Gastroesophageal sphincter (tissue), 4 donors: ENCODE results near the gene ASB18. TPM values are rescaled to one million over a fixed set of nuclear protein-coding genes. Genes with fewer than 3 reads are reported as not detected.

Experiments used
- ATAC-seq: fragments of 150-250 bp; one replicate; pipeline ENCODE4 v1.9.1; 2016; ENCODE audit warnings: mild to moderate bottlenecking, moderate library complexity
- H3K27ac ChIP-seq, 4 donors: fragments of 200-600 bp; sonication (generic) in 3 of 4; 1 replicate in 3 of 4; 2 replicates in 1 of 4; pipeline ENCODE4 v1.5.1; 2016 to 2019
- H3K27me3 ChIP-seq: fragments of 200-600 bp; sonication (generic); one replicate; pipeline ENCODE4 v1.5.1; 2019
- H3K36me3 ChIP-seq, 2 donors: fragments of 200-600 bp; sonication (generic); one replicate each; pipeline ENCODE4 v1.5.1; 2019; ENCODE audit warnings: control low read depth in 1 of 2
- H3K4me1 ChIP-seq, 3 donors: fragments of 200-600 bp; sonication (generic); 1 replicate in 2 of 3; 2 replicates in 1 of 3; pipeline ENCODE4 v1.5.1; 2016 to 2019; ENCODE audit warnings: control low read depth in 2 of 3
- H3K4me3 ChIP-seq, 2 donors: fragments of 200-600 bp; sonication (generic); one replicate each; pipeline ENCODE4 v1.5.1; 2019; ENCODE audit warnings: mild to moderate bottlenecking in 1 of 2, moderate library complexity in 1 of 2
- H3K9me3 ChIP-seq, 3 donors: fragments of 200-600 bp; sonication (generic); one replicate each; pipeline ENCODE4 v1.5.1; 2017 to 2019; ENCODE audit warnings: control low read depth in 2 of 3
- EP300 ChIP-seq: sonication (generic); formaldehyde crosslinking; IDR thresholded peaks from one replicate; pipeline ENCODE4 v1.6.1; 2017; ENCODE audit warnings: antibody characterized with exemption, mild to moderate bottlenecking
- POLR2A ChIP-seq, 2 donors: fragments of 450-650 bp; IDR thresholded peaks; one replicate each; pipeline ENCODE4 v1.6.1; 2017; ENCODE audit warnings: antibody characterized with exemption in 2 of 2, mild to moderate bottlenecking in 2 of 2, moderate library complexity in 1 of 2
- POLR2AphosphoS5 ChIP-seq: sonication (generic); formaldehyde crosslinking; IDR thresholded peaks from one replicate; pipeline ENCODE4 v1.6.1; 2017; ENCODE audit warnings: antibody characterized with exemption
- WGBS, 2 donors: methylation state at CpG; one replicate each; pipeline ENCODE4 v1.1.5; 2018; ENCODE audit warnings: low coverage in 1 of 2; 5-methylcytosine and 5-hydroxymethylcytosine counted together
- total RNA-seq, 4 donors: library from RNA; depleted of rRNA; stranded (reverse); fragments of >200 nt; gene quantifications; one replicate each; pipeline ENCODE4 v1.1.0, GENCODE V29; 2016
- TF ChIP-seq, protein P1 (sequence below), 4 experiments: fragments of 200-600 bp in 2 of 4; fragments of 450-650 bp in 2 of 4; sonication (generic) in 1 of 4; IDR thresholded peaks; one replicate each; pipeline ENCODE4 v1.5.1; 2017 to 2019; ENCODE audit warnings: antibody characterized with exemption in 4 of 4, mild to moderate bottlenecking in 2 of 4, moderate library complexity in 2 of 4

ASB18 gene
- total RNA-seq, 4 donors from 2014 or later, result not detected

DNA sequence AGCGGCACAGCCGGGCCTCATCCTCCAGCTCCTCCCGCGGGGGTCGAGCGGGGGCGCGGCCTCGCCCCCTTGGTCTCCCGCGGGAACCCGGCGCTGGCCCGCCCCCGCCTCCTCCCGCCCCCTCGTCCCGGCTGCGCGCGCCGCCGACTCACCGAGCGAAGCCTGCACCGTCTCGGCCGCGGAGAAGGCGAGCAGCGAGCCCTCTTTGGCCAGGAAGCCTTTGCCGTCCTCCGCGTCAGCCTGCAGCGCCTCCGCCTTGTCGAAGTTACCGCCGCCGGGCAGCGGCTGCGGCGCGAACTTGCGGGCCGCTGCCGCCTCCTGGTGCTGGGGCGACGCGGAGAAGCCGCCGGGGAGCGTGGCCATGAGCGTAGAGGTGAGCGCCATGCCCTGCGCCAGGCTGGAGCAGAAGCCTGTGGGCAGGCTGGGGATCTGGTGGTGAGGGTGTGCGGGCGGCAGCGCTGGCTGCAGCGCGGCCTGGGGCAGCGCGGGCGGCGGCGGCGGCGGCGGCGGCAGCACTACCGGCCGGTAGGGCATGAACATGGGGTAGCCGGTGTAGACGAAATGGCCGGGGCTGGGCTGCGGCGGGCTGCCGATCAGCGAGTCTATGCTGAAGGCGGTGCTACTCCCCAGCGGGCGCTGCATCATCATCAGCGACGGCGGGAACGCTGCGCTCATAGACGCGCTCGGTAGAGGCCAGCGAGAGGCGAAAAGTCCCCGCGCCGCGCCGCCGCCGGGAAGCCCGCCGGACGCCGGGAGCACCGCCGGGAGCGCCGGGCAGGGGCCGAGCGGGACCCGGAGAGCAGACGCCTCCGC, 96.7 kb downstream of the ASB18 start:
- WGBS, 2 donors, result no CpG with 5 or more reads among the region's 112 CpGs
- Histone ChIP-seq H3K4me1 (peaks cover 0 to 77% (median 55%) of the 10 kb centered on the region in 3 donors), H3K27me3 (peaks cover 100% of the 10 kb centered on the region), H3K4me3 (peak overlapping the region in 1 of 2 donors; percentile 47), H3K36me3 (no peaks in the 10 kb centered on the region), H3K9me3 (no peaks in the 10 kb centered on the region), H3K27ac (no peak overlapping the region)
- ATAC-seq, result no peak
- TF ChIP-seq, protein P1, sequence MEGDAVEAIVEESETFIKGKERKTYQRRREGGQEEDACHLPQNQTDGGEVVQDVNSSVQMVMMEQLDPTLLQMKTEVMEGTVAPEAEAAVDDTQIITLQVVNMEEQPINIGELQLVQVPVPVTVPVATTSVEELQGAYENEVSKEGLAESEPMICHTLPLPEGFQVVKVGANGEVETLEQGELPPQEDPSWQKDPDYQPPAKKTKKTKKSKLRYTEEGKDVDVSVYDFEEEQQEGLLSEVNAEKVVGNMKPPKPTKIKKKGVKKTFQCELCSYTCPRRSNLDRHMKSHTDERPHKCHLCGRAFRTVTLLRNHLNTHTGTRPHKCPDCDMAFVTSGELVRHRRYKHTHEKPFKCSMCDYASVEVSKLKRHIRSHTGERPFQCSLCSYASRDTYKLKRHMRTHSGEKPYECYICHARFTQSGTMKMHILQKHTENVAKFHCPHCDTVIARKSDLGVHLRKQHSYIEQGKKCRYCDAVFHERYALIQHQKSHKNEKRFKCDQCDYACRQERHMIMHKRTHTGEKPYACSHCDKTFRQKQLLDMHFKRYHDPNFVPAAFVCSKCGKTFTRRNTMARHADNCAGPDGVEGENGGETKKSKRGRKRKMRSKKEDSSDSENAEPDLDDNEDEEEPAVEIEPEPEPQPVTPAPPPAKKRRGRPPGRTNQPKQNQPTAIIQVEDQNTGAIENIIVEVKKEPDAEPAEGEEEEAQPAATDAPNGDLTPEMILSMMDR (IDR thresholded peaks at IDR 0.05), result peak in 1 of 4 experiments; percentile 36
- TF ChIP-seq POLR2AphosphoS5, result no peak

DNA sequence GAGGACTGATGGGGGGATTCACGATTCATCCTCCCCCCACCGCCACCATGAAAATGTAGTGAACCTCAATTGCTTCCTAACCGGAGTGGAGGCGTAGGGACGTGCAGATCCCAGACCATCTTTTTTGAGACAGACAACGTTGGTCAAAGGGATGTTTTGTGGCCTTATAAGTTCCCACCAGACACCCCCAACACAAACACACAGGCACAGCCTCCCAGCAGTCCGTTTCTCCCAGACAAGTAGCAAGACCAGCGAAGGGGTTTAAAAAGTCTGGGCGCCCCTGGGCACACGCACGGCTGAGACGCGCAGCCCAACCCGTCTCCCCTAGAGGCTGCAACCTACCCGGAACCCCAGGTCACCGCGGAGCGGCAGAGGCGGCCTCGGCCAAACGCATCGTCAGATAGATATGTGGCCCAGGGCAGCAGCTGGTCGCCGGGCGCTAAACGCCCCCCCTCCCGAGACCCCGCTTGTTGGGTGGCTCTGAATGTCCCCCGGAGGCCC, 97.4 kb downstream of the ASB18 start:
- peaks cover 100% of the 10 kb centered on the region for H3K27me3 ChIP-seq
- peaks cover 0 to 70% (median 54%) of the 10 kb centered on the region in 3 donors for H3K4me1 ChIP-seq
- TF ChIP-seq, protein P1 (IDR thresholded peaks at IDR 0.05), result no peak
- TF ChIP-seq EP300 (no peak), POLR2AphosphoS5 (no peak), POLR2A (IDR thresholded peaks at IDR 0.05) (no peak)
- H3K27ac ChIP-seq, result no peak overlapping the region
- no peaks in the 10 kb centered on the region for H3K9me3 ChIP-seq
- no peaks in the 10 kb centered on the region for H3K36me3 ChIP-seq
- peak overlapping the region in 1 of 2 donors; percentile 47 for H3K4me3 ChIP-seq
- WGBS, 2 donors, result no CpG with 5 or more reads among the region's 29 CpGs
- no peak for ATAC-seq

GRCh38 chr2:236165842-236166795, 98.1 kb downstream of the ASB18 start:
- Histone ChIP-seq H3K4me1 (peaks cover 0 to 63% (median 50%) of the 10 kb centered on the region in 3 donors), H3K36me3 (no peaks in the 10 kb centered on the region), H3K27ac (no peak overlapping the region), H3K9me3 (no peaks in the 10 kb centered on the region), H3K4me3 (peak overlapping the region in 1 of 2 donors; percentile 36), H3K27me3 (peaks cover 100% of the 10 kb centered on the region)
- 7 to 15% methylated on average over 10 to 16 of the region's 58 CpGs for WGBS, 2 donors
- no peak for ATAC-seq
- TF ChIP-seq, protein P1 (IDR thresholded peaks at IDR 0.05), result no peak
- TF ChIP-seq POLR2AphosphoS5 (no peak), POLR2A (IDR thresholded peaks at IDR 0.05) (no peak), EP300 (no peak)

DNA sequence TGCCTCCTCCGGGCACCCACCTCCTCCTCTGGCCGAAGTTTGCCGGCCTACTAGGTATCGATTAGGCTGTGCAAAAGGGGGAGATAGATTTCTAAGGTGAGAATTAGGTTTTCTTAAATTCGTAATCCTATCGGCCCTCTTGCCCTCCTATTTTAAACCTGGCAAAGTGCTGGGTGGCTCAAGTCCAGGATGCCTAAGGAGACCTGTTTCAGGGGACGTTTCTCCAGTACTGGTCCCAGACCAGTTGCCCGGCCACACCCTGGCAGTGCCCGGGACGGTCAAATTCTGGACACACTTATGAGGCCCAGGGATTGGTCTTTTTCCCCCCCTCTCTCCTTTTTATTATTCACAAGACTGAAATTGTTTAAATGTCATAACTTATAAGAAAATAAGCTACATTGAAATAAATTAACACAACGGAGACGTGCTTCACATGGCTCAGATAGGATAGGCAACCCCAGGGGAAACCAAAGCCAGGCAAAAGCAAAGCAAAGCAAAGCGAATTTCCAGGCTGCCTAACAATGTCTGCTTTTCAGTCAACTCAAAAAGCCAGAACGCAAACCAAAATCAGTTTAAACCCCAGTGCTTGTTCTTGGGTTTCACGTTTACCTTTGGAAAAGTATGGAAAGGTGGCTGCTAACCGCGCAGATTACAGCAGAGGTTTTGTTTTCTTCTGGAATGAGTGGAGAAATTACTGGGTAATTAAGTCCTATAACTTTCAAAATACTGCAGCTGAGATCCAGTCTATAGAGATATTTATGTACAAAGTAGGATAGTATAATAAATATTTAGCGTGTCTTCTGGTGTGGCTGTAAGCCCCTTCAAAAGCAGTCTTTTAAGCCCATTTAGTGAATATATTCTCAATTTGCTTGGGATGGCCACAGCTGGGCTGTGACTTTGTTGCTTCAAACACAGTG, 99.0 kb downstream of the ASB18 start:
- ATAC-seq, result no peak
- TF ChIP-seq EP300, result no peak
- no peak for TF ChIP-seq POLR2AphosphoS5
- TF ChIP-seq, protein P1 (IDR thresholded peaks at IDR 0.05), result no peak
- TF ChIP-seq POLR2A (IDR thresholded peaks at IDR 0.05), result no peak
- 30 to 32% methylated on average over 10 to 17 of the region's 18 CpGs for WGBS, 2 donors
- peaks cover 0 to 63% (median 50%) of the 10 kb centered on the region in 3 donors for H3K4me1 ChIP-seq
- H3K36me3 ChIP-seq, result no peaks in the 10 kb centered on the region
- H3K27ac ChIP-seq, result no peak overlapping the region
- H3K4me3 ChIP-seq, result no peak overlapping the region
- H3K9me3 ChIP-seq, result no peaks in the 10 kb centered on the region
- H3K27me3 ChIP-seq, result peaks cover 100% of the 10 kb centered on the region
